HG02588 (cell line): ENCODE results near the gene FAM151A.

Experiments used
- ATAC-seq: cut with Tn5 transposase; IDR thresholded peaks from one replicate; pipeline ENCODE4 v1.9.1; 2021; ENCODE audit warnings: mild to moderate bottlenecking, moderate library complexity; ENCODE audit not compliant: unreplicated experiment

FAM151A gene

DNA sequence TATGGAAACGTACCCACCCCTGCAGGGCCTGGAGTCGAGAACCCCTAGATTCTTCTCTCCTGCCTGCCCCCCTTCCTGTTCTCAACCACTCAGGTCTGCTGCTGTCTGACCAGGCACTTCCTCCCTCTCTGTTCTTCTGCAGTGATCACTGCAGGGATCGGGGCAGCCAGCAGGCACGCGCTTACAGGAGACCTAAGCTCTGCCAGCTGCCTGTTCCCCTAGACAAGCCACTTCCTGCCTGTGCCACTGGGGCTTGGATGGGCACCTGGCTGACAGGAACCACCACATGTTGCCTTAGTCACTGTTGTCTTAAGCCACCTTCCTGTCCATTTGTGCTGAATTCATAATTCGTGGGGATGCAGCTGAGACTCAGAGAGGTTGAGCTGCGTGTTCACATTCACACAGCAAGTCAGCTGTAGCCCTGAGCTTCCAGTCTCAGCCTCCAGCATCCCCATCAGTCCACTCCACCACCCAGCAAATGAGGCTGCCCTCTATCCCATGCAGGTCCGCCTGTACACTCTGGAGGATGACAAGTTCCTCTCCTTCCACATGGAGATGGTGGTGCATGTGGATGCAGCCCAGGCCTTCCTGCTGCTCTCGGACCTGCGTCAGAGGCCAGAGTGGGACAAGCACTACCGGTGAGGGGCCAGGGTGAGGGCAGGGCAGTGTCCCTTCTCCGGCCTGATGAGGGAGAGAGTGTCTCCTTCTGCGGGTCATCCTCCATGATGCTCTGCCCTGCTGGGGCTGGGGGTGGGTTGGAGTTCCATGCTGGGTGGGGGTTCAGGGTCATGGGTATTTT lies 18.6 kb downstream of the FAM151A start:
- no peak for ATAC-seq

DNA sequence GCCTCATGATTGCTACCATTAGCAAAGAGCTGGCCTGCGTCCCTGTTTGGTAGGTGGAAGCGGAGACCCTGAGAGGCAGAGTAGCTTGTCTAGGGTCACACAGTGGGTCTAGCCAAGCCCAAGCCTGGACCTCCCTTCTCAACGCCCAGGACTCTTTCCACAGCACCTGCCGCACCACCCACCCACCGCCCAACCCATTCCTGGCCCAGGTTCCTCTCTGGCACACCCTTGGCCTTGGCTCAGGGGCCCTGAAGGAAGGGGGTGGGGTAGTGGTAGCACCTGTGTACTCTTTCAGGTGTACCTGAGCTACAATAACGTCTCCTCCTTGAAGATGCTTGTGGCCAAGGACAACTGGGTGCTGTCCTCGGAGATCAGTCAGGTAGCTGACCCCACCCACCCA lies 19.3 kb downstream of the FAM151A start:
- ATAC-seq, result no peak

DNA sequence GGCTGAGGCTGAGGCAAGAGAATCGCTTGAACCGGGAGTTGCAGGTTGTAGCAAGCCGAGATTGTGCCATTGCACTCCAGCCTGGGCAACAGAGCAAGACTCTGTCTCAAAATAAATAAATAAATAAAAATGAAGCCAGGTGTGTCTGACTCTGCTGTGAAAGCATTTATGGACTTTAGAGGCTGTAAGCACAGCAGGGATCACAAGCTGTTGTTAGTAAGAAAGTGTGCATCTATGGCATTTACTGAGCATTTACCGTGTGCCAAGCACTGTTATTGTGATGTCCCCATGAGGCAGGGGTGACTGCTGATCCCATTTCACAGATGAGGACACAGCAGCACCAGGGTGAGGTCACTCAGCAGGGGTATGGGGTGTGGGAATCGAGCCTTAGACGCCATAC lies 20.1 kb downstream of the FAM151A start:
- no peak for ATAC-seq

DNA sequence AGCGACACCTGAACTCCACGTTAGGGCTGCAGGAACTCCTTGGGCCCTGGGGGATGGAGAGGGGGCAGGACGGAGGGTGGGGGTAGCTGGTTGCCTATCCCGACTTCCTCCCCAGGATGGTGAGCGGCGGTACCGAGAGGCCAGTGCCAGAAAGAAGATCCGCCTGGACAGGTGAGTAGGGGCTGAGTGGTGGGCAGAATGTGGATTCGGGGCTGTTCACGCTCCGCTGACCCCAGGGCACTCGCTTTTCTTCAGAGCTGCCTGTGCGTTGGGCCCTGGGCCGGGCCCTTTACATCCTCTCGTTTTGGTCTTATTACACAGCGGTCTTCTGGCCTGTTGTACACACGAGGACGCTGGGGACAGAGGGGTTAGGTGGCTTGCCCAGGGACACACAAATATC lies 20.8 kb downstream of the FAM151A start:
- no peak for ATAC-seq

DNA sequence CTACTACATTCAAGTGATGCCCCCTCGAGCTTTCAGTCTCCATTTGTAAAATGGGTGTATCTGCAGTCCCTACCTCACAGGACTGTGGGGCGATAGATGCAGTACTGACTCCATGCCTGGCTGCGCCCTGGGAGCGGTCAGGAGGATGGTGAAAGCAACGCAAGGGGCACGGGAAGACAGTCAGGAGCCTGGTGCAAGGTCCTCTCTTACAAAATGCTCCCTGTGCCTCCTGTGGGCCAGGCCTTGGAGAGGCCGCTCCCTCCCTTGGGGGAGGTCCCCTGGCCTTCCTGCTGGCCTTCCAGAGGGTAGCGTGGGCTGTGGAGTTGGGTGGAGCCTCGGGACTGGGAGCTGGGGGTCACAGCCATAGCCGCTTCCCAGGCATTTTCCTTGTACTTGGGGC lies 21.6 kb downstream of the FAM151A start:
- no peak for ATAC-seq

DNA sequence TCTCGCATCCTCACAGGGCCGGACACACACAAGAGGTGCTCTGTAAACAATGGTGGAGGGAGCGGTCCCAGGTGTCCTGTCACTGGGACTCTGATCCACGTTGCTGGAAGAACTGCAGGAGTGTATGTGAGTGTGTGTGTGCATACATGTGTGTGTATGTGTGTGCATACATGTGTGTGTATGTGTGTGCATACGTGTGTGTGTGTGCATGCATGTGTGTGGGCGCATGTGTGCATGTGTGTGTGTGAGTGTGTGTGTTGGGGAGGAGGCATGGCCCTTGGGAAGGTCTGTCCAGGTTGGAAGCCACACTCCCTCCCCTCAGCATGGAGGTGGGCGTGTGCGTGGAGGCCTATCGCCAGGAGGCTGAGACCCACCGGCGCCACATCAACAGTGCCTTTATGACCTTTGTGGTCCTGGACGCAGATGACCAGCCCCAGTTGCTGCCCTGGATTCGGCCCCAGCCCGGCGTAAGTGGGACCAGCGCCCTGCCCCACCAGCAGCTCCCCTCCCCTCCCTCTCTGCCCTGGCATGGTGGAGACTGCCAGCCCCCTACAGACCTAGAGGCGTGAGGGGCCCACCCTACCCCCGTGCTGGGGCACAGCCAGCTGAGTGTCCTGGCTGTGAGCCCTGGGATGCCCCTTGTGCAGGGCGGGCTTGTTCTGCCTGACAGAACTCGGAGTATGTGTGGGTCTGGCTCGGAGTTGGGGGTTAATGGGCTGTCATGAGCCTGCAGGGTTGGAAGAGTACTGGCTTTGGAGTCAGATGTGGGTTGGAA lies 22.2 kb downstream of the FAM151A start:
- ATAC-seq, result no peak

DNA sequence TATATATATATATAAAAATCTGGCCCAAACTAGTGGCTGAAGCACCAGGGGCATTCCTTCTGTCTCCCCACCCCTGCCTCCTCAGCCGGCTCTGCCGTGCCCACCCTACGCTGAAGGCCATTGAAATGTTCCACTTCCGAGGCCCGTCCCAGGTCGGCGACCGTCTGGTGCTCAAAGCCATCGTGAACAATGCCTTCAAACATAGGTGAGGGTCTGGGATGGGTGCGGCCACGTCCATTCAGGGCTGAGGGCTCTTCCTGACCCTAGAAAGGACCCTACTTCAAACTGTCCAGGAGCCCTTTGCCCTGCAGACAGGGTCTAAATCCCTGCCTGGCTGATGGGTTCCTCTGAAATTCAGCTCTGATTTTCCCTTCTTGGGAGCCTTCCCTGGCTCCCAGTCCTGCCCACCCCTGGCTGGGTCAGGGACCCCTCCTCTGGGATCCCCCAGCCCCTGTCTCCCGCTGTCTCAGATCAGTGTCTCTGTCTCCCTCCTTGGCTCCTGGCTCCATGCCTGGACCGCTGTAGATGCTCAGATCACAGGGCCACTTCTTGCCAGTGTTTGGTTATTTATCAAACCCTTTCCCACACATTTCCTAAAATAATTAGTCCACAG lies 24.0 kb downstream of the FAM151A start:
- no peak for ATAC-seq

DNA sequence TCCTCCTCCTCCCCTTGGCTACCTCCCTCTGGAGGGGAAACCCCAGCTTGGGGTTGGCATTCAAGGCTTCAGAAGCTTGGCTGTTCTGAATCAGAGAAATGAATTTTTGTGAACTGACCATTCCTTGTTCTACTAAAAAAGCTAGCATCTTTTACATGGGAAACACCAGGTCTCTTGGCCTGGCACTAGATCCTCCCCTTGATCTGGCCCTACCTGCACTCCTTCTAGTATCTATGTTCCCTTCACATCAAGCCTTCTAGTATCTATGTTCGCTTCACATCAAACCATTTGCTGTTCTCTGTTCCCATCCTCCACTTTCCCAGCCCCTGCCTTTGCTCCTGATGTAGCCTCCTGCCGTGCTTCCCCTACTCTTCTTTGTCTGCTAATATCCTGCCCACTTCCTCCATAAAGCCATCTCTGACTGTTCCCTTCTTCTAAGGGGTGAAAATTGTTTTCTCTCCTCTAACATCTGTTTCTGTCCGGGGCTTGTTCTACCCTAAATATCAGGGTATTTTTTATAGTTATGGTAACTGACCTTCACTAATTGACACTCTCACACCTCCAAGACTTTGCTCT lies 25.8 kb downstream of the FAM151A start:
- ATAC-seq, result no peak

DNA sequence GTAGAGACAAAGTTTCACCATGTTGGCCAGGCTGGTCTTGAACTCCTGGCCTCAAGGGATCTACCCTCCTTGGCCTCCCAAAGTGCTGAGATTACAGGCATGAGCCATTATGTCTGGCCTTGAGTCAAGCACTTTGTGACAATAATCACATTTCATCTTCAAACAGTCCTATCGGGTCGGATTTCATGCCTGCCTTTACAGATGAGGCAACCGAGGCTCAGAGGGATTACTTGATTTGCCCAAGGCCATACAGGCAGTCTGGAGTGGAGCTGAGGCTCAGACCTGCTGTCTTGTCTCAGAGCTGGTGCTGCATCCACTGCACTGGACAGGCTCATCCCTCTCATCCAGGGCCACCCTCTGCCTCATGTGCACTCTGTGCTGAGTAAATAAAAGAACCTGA lies 26.6 kb downstream of the FAM151A start:
- ATAC-seq, result no peak

DNA sequence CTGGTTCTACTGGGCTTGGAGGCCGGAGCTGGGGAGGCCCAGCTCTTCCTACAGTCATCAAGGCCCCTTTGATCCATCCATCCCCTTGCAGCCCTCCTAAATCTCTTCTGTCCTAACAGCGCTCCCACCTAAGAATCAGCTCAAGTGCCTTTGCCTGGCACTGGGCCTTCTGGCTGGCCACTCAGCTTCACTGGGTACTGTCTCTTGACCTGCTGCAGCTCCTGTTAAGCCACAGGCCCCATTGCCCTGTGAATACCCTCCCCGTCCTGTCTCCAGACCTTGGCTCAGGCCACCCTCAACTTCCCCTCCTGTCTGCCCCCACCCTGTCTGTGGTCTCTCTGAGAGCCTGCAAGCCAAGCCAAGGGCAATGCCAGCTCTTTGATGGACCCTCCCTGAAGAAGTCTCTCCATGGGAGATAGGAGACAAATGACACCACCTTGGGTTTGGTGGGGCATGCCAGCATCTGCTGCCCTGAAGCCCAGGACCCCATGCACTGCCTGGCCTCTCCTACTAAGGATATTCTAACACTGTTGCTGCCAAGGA lies 27.3 kb downstream of the FAM151A start:
- ATAC-seq, result no peak

DNA sequence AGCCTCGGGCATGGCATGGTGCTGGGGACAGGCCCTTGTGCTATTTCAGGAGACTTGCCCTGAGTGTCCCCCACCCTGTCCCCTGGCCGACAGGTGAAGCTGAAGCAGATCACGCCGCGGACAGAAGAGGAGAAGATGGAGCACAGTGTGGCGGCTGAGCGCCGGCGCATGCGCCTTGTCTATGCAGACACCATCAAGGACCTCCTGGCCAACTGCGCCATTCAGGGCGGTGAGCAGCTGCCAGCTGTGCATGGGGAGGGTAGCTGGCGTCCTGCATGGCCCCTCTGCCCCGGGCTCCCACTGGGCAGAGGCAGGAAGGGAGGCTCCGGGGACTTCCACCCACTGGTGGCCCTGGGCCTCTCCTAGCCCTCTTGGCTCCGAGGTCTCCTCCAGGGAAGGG lies 28.9 kb downstream of the FAM151A start:
- no peak for ATAC-seq

DNA sequence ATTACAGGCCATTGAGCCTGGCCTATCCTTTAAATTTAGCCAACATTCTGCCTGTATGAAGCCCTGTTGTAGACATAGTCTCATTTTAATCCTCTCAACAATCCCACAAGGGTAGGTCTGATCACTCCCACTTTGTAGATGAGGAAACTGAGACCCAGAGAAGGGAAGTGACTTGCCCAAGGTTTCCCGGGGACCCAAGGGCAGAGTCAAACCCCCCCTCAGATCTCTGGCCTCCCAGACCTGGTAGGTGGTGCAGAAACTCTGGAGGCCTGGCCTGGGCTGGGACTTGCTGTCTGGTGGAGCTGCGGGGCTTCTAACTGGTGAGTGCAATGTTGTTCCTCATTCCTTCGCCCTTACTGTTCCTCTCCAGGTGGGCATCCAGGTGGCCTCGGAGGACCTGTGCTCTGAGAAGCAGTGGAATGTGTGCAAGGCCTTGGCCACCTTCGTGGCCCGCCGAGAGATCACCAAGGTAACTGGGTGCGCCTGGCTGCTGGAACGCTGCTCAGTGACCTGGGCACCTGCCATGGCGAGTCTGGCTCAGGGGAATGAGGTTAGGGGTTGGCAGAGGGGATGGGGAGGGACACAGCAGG lies 29.7 kb downstream of the FAM151A start:
- ATAC-seq, result no peak

DNA sequence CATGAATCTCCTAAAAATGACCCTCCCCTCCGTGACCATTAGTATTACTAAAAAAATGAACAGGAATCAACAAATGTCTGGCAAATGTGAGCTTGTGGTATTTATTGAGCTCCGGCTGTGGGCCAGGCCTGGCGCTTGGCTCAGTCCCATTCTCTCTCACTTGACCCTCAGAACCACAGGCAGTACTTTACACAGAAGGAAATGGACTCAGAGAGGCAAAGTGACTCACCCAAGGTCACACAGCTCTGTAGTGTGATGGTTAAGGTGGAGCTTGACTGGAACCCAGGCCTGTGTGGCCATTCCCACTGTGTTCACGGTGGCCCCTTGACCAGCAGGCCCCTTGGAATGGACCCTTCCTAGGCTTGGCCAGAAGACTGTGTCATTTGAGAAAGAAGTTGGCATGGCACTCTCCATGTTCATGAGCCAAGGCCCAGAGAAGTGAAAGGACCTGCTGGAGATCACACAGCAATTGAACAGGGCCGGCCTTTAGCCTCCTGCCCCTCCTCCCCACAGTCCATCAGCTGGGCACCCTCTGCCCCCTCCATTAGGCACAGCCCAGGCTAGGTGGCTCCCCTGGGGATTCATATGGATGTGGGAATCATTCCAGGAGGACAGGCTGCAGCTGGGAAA lies 32.1 kb downstream of the FAM151A start:
- no peak for ATAC-seq

DNA sequence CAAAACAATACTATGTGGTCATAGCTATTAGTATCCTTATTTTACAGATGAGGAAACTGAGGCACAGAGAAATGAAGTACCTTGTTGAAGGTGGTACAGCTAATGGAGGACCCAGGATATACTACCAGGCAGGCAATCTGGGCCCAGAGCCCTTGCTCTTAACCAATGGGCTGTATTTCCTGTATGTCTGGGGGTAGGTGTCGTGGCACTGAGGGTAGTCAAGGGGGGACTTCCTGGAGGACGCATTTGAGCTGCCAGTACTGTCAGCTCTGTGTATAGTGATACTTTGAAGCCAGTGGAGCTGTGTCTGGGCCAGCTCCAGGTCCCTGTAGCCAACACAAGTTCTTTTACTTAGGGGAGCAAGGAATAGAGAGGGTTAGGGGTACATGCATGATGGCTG lies 34.9 kb downstream of the FAM151A start:
- no peak for ATAC-seq

DNA sequence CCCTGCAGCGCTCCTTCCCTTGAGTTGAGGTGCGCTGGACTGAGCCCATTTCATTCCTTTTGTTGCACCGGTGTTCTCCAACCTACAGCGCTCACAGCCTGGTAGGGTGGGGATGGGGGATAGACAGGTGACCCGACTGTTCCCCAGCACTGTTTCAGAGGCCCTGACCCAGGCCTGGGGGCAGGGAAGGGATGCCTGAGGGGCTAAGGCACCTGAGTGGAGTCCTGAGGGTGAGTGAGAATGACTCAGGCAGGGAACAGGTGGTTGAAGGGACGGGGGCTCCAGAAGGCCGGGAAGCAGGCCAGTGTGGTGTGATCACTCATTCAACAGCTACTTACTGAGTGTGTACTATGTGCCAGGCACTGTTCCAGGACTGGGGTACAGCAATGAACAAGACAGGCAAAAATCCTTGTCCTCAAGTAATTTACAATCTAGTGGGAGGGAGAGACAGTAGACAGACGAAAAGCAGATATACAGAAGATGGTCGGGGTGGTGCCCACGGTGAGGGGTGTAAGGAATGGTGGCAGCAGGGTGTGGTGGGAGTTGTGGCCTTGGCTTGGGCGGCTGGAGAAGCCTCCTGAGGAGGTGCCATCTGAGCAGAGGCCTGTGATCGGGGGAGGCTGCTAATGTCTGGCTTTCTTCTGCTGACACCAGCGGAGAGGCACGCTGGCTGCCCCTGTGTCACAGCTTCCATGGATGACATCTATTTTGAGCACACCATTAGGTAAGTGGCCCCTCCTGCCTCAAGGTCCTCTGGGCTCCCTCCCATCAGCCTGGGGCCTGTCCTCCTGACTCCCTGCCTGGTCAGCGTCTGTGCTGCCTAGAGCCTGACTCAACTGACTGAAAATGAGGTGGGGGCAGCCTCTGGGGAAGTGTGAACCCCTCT lies 37.9 kb downstream of the FAM151A start:
- ATAC-seq, result no peak

DNA sequence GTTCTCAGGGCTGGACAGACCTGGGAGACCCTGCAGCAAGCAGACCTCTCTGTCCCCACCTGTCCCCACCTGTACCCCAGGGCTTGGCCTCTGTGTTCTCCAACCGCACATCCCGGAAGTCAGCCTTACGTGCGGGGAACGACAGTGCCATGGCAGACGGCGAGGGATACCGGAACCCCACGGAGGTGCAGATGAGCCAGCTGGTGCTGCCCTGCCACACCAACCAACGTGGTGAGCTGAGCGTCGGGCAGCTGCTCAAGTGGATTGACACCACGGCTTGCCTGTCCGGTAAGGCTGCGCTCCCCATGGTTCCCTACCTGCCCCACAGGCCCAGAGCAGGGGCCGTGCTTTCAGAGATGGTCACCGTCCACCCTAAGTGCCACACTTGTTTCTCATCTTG lies 38.8 kb downstream of the FAM151A start:
- ATAC-seq, result no peak

DNA sequence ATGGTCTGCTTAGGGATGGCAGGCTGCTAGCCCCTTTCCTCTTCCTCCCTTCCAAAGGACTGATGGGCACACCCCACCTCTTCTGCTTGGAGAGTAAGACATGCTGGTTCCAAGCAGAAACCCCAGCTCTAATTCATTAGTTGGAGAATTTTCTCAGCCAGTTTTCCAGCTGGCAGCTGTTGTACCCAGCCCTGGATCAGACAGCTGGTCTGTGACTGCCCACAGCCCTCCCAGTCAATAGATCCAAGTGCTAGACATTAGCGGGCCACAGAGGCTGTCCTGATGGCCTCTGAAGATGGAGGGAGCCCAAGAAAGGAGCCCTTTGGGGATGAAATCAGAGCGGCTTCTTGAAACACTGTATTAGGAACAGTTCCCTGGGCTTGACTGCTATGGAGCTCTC lies 39.5 kb downstream of the FAM151A start:
- no peak for ATAC-seq

DNA sequence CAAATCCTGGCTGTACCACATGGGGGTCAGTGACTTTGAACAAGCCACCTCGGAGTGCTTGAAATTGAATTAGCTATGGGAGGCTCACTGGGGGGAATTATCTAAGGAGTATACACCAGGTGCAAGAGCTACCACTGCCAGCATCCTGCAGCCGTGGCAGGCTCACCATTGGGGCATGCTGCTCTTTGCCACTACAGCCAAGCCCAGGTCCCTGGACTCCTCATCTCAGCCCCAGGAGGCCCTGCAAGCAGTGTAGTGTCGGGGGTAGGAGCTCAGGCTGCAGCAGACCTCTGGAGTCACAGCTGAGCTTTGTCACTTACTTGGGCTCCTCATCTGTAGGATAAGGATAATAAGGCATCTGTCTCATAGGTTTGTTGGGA lies 40.0 kb downstream of the FAM151A start:
- no peak for ATAC-seq

DNA sequence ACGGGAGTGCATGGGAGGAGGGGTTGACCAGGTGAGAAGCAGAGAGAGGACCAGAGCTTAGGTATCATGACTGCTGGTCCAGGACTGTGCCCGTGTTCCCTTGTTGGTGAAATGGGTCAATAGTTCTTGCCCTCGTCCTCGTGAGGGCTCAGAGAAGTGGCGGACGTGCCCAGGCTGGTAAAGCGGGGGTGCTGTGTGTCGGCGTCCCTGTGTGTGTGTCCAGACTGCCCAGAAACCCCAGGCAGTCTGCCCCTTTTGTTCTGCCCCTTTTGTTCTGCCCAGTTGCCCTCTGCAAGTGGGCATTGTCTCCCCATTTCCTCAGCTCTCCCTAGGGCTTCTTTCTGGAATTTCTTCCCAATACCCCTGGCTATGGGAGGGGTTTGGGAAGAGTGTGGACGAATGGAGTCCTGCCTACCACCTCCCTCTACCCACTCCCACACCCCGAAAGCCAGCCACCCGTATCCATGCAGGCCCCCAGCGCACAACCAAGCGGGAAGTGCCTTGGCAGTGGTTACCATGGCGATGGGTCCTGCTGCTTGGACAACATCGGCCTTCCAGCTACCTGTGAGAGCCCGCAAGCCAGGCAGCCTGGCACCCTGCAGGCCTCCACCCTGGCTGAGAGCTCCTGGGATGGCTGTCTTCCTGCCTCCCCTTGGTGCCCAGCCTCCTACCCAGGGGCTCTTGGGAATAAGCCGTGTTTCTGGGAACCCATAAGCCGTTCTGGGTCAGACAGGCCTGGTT lies 40.6 kb downstream of the FAM151A start:
- ATAC-seq, result no peak
